IPS DF 6.9 (cell line): ENCODE results near the gene TUBA1A.
"Not testable (repeated sequence)": the region's sequence is repeated elsewhere in the genome, so short reads cannot be mapped to it uniquely, and the experiment has no call there.

Experiments used
- DNase-seq: peaks from one replicate; pipeline ENCODE4 v3.0.0-alpha.2; 2013; ENCODE audit warnings: low read depth, low spot score
- H3K27ac ChIP-seq: one replicate; pipeline ENCODE4 v1.5.1; 2013; ENCODE audit warnings: low read length, control low read depth
- H3K27me3 ChIP-seq: 2 replicates; pipeline ENCODE4 v1.6.1; 2013; ENCODE audit warnings: mild to moderate bottlenecking, low read length; ENCODE audit not compliant: control insufficient read depth, insufficient read depth
- H3K36me3 ChIP-seq: 2 replicates; pipeline ENCODE4 v1.6.1; 2013; ENCODE audit warnings: low read length; ENCODE audit not compliant: control insufficient read depth, insufficient read depth
- H3K4me1 ChIP-seq: 2 replicates; pipeline ENCODE4 v1.6.1; 2013; ENCODE audit warnings: low read length; ENCODE audit not compliant: control insufficient read depth, insufficient read depth
- H3K4me3 ChIP-seq: 2 replicates; pipeline ENCODE4 v1.5.1; 2013; ENCODE audit warnings: mild to moderate bottlenecking, low read length
- H3K9me3 ChIP-seq: 2 replicates; pipeline ENCODE4 v1.6.1; 2013; ENCODE audit warnings: low read length, inconsistent platforms; ENCODE audit not compliant: control insufficient read depth, insufficient read depth
- WGBS: extraction: QIAGEN DNeasy Blood & Tissue Kit; methylation state at CpG from one replicate; pipeline ENCODE4 v1.1.7; 2013; ENCODE audit warnings: mixed read lengths, missing lambda C conversion rate; ENCODE audit not compliant: insufficient read length, insufficient coverage; 5-methylcytosine and 5-hydroxymethylcytosine counted together

TUBA1A gene

GRCh38 chr12:49188201-49188915 lies 522 bp downstream of the TUBA1A start:
- peak overlapping the region; percentile 55; the same call in 1 of the 2 replicates for H3K4me3 ChIP-seq
- peak; percentile 9 for DNase-seq
- H3K27ac ChIP-seq = no peak overlapping the region
- no CpG with 5 or more reads among the region's 52 CpGs for WGBS
- no peaks in the 10 kb centered on the region for H3K4me1 ChIP-seq
- no peaks in the 10 kb centered on the region; the same call in 1 of the 2 replicates for H3K36me3 ChIP-seq
- no peaks in the 10 kb centered on the region for H3K9me3 ChIP-seq
- no peaks in the 10 kb centered on the region for H3K27me3 ChIP-seq

GRCh38 chr12:49187184-49187583 lies 1.7 kb downstream of the TUBA1A start:
- no peaks in the 10 kb centered on the region for H3K4me1 ChIP-seq
- WGBS = no CpG with 5 or more reads among the region's 5 CpGs
- no peaks in the 10 kb centered on the region for H3K9me3 ChIP-seq
- H3K27ac ChIP-seq = no peak overlapping the region
- H3K36me3 ChIP-seq = no peaks in the 10 kb centered on the region; the same call in 1 of the 2 replicates
- no peaks in the 10 kb centered on the region for H3K27me3 ChIP-seq
- DNase-seq = no peak
- H3K4me3 ChIP-seq = no peak overlapping the region

GRCh38 chr12:49186307-49186706 lies 2.6 kb downstream of the TUBA1A start:
- not testable (repeated sequence) for DNase-seq, H3K27ac ChIP-seq, H3K4me3 ChIP-seq, H3K27me3 ChIP-seq, H3K4me1 ChIP-seq, H3K9me3 ChIP-seq, H3K36me3 ChIP-seq
- WGBS = no CpG with 5 or more reads among the region's 11 CpGs

GRCh38 chr12:49184697-49185096 lies 4.2 kb downstream of the TUBA1A start:
- H3K27me3 ChIP-seq, H3K4me3 ChIP-seq, DNase-seq, H3K4me1 ChIP-seq, H3K9me3 ChIP-seq, H3K27ac ChIP-seq, H3K36me3 ChIP-seq: not testable (repeated sequence)
- WGBS = no CpG with 5 or more reads among the region's 1 CpG

- not testable (repeated sequence) for H3K27ac ChIP-seq, H3K4me1 ChIP-seq, H3K4me3 ChIP-seq, DNase-seq, H3K9me3 ChIP-seq, H3K36me3 ChIP-seq, H3K27me3 ChIP-seq
- no CpG with 5 or more reads among the region's 15 CpGs for WGBS
These were observed 5.5 kb downstream of the TUBA1A start for GRCh38 chr12:49183214-49183950.

GRCh38 chr12:49174218-49174617 lies 14.7 kb downstream of the TUBA1A start:
- no peak for DNase-seq
- WGBS = no CpG with 5 or more reads among the region's 5 CpGs
- Histone ChIP-seq H3K36me3 (no peaks in the 10 kb centered on the region), H3K27ac (no peak overlapping the region), H3K4me3 (no peak overlapping the region), H3K4me1 (no peaks in the 10 kb centered on the region), H3K9me3 (no peaks in the 10 kb centered on the region), H3K27me3 (no peaks in the 10 kb centered on the region)

- H3K4me3 ChIP-seq = no peak overlapping the region
- H3K36me3 ChIP-seq = no peaks in the 10 kb centered on the region
- no peaks in the 10 kb centered on the region for H3K9me3 ChIP-seq
- no peaks in the 10 kb centered on the region for H3K4me1 ChIP-seq
- no peaks in the 10 kb centered on the region for H3K27me3 ChIP-seq
- H3K27ac ChIP-seq = no peak overlapping the region
- no peak for DNase-seq
These were observed 18.0 kb downstream of the TUBA1A start for GRCh38 chr12:49170924-49171323.

- no CpG with 5 or more reads among the region's 2 CpGs for WGBS
- Histone ChIP-seq H3K4me1 (no peaks in the 10 kb centered on the region), H3K36me3 (no peaks in the 10 kb centered on the region), H3K4me3 (no peak overlapping the region), H3K9me3 (no peaks in the 10 kb centered on the region), H3K27ac (no peak overlapping the region), H3K27me3 (no peaks in the 10 kb centered on the region)
- no peak for DNase-seq
These were observed 23.8 kb downstream of the TUBA1A start for GRCh38 chr12:49165114-49165513.

GRCh38 chr12:49161901-49162300 lies 27.0 kb downstream of the TUBA1A start:
- not testable (repeated sequence) for H3K27me3 ChIP-seq, H3K9me3 ChIP-seq, H3K36me3 ChIP-seq, H3K27ac ChIP-seq, H3K4me3 ChIP-seq, DNase-seq, H3K4me1 ChIP-seq
- no CpG with 5 or more reads among the region's 4 CpGs for WGBS

GRCh38 chr12:49161092-49161795 lies 27.6 kb downstream of the TUBA1A start:
- WGBS = no CpG with 5 or more reads among the region's 6 CpGs
- Histone ChIP-seq H3K36me3 (no peaks in the 10 kb centered on the region), H3K27me3 (no peaks in the 10 kb centered on the region), H3K4me3 (no peak overlapping the region), H3K4me1 (no peaks in the 10 kb centered on the region), H3K27ac (no peak overlapping the region), H3K9me3 (no peaks in the 10 kb centered on the region)
- DNase-seq = no peak
